ENCODE results near the gene SERPINF2.
"Not testable (repeated sequence)": the region's sequence is repeated elsewhere in the genome, so short reads cannot be mapped to it uniquely, and the experiment has no call there.

The SERPINF2 gene

DNA sequence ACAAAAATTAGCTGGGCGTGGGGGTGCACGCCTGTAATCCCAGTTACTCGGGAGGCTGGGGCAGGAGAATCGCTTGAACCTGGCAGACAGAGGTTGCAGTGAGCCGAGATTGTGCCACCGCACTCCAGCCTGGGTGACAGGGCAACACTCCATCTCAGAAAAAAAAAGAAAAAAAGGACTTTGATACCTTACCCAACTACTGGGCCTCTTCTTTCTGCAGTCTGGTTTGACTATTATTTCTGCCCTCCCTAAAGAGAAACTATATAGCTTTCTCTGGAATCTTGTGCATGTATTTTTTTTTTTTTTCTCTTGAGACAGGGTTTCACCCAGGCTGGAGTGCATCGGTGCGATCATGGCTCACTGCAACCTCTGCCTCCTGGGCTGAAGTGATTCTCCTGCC, 55.2 kb downstream of the SERPINF2 start:
- TF ChIP-seq ZNF664 (tag by site-specific recombination; IDR thresholded peaks at IDR 0.05) = 0 out of 2 replicates have a peak, but pooled peaks have one; percentile 41
- H3K36me3 ChIP-seq (ENCODE audit: control insufficient read depth in 2 of 2, insufficient read depth in 1 of 2, low read length in 2 of 2) = peaks cover 29 to 48% of the 10 kb centered on the region in 2 experiments
- H3K4me3 ChIP-seq (ENCODE audit: low read depth, low read length); H3K4me1 ChIP-seq (ENCODE audit: control insufficient read depth, insufficient read depth, low read length); H3K9me3 ChIP-seq (ENCODE audit: control insufficient read depth, insufficient read depth, low read depth, low read length); H3K27ac ChIP-seq (ENCODE audit: extremely low read depth, low read depth, low read length): not testable (repeated sequence)
- ChIA-PET CTCF (interaction anchor here (0.7 to 1.1 kb wide), 2 partner anchors 13 to 15 kb away, joined by 5 read pairs; no protein-coding TSS in a partner anchor), POLR2A (interaction anchor here (0.8 to 1.1 kb wide), 2 partner anchors 31 to 36 kb away, joined by 3 read pairs; partner anchors contain the start of gene SERPINF1)

GRCh38 chr17:1800240-1800639, 57.6 kb downstream of the SERPINF2 start:
- CTCF ChIA-PET = interaction anchor here (0.8 to 1.6 kb wide), 4 partner anchors 17 to 87 kb away, joined by 3 to 4 read pairs (median 3); no protein-coding TSS in a partner anchor
- H3K27ac ChIP-seq (ENCODE audit: extremely low read depth, low read depth, low read length) = no peak overlapping the region
- H3K9me3 ChIP-seq (ENCODE audit: control insufficient read depth, insufficient read depth, low read depth, low read length) = no peaks in the 10 kb centered on the region
- no peak overlapping the region for H3K4me3 ChIP-seq (ENCODE audit: low read depth, low read length)
- H3K4me1 ChIP-seq (ENCODE audit: control insufficient read depth, insufficient read depth, low read length) = no peaks in the 10 kb centered on the region
- POLR2A ChIA-PET = interaction anchor here (1.4 kb wide), 1 partner anchor 9 kb away, joined by 5 read pairs; no protein-coding TSS in a partner anchor
- peaks cover 33 to 65% of the 10 kb centered on the region in 2 experiments for H3K36me3 ChIP-seq (ENCODE audit: control insufficient read depth in 2 of 2, insufficient read depth in 1 of 2, low read length in 2 of 2)
- TF ChIP-seq ZIC2 (tag by site-specific recombination; IDR thresholded peaks at IDR 0.05) (no peak), ZNF311 (tag by site-specific recombination; IDR thresholded peaks at IDR 0.05; ENCODE audit: borderline replicate concordance) (no peak), ZFP41 (tag by site-specific recombination; IDR thresholded peaks at IDR 0.05; ENCODE audit: borderline replicate concordance) (no peak), ZFP37 (tag by site-specific recombination; IDR thresholded peaks at IDR 0.05) (no peak), ZNF843 (tag by site-specific recombination; IDR thresholded peaks at IDR 0.05) (no peak), ZNF48 (tag by site-specific recombination; IDR thresholded peaks at IDR 0.05) (no peak), WT1 (tag by site-specific recombination; IDR thresholded peaks at IDR 0.05) (no peak)
- TF ChIP-seq, protein P1, sequence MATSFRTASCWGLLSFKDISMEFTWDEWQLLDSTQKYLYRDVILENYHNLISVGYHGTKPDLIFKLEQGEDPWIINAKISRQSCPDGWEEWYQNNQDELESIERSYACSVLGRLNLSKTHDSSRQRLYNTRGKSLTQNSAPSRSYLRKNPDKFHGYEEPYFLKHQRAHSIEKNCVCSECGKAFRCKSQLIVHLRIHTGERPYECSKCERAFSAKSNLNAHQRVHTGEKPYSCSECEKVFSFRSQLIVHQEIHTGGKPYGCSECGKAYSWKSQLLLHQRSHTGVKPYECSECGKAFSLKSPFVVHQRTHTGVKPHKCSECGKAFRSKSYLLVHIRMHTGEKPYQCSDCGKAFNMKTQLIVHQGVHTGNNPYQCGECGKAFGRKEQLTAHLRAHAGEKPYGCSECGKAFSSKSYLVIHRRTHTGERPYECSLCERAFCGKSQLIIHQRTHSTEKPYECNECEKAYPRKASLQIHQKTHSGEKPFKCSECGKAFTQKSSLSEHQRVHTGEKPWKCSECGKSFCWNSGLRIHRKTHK (tag by site-specific recombination; IDR thresholded peaks at IDR 0.05) = no peak

- no peaks in the 10 kb centered on the region for H3K9me3 ChIP-seq (ENCODE audit: control insufficient read depth, insufficient read depth, low read depth, low read length)
- no peak overlapping the region for H3K27ac ChIP-seq (ENCODE audit: extremely low read depth, low read depth, low read length)
- ChIA-PET CTCF (interaction anchor here (1.3 to 1.6 kb wide), 3 partner anchors 17 to 87 kb away, joined by 3 to 4 read pairs (median 3); no protein-coding TSS in a partner anchor), POLR2A (no interaction called here)
- no peak for TF ChIP-seq OVOL3 (tag by site-specific recombination; IDR thresholded peaks at IDR 0.05)
- TF ChIP-seq BCL11B (tag by site-specific recombination; IDR thresholded peaks at IDR 0.05; ENCODE audit: low read depth) = no peak
- no peak for TF ChIP-seq EGR2 (tag by site-specific recombination; IDR thresholded peaks at IDR 0.05; ENCODE audit: low read depth)
- H3K36me3 ChIP-seq (ENCODE audit: control insufficient read depth in 2 of 2, insufficient read depth in 1 of 2, low read length in 2 of 2) = peaks cover 33 to 67% of the 10 kb centered on the region in 2 experiments
- H3K4me1 ChIP-seq (ENCODE audit: control insufficient read depth, insufficient read depth, low read length) = no peaks in the 10 kb centered on the region
- H3K4me3 ChIP-seq (ENCODE audit: low read depth, low read length) = no peak overlapping the region
Observed at GRCh38 chr17:1800712-1801111, 58.0 kb downstream of the SERPINF2 start.

- Histone ChIP-seq H3K4me3 (ENCODE audit: low read depth, low read length) (no peak overlapping the region), H3K9me3 (ENCODE audit: control insufficient read depth, insufficient read depth, low read depth, low read length) (no peaks in the 10 kb centered on the region), H3K27ac (ENCODE audit: extremely low read depth, low read depth, low read length) (no peak overlapping the region), H3K36me3 (ENCODE audit: control insufficient read depth in 2 of 2, insufficient read depth in 1 of 2, low read length in 2 of 2) (peaks cover 37 to 76% of the 10 kb centered on the region in 2 experiments), H3K4me1 (ENCODE audit: control insufficient read depth, insufficient read depth, low read length) (no peaks in the 10 kb centered on the region)
- TF ChIP-seq ZNF280C (tag by site-specific recombination; IDR thresholded peaks at IDR 0.05) (no peak), ZBTB6 (tag by site-specific recombination; IDR thresholded peaks at IDR 0.05) (no peak), KLF10 (tag by site-specific recombination; IDR thresholded peaks at IDR 0.05) (no peak), SETDB1 (IDR thresholded peaks at IDR 0.05; ENCODE audit: insufficient read length, low read length) (no peak), ZNF624 (tag by site-specific recombination; IDR thresholded peaks at IDR 0.05) (no peak), ZNF677 (tag by site-specific recombination; IDR thresholded peaks at IDR 0.05) (no peak), PRDM1 (tag by site-specific recombination; IDR thresholded peaks at IDR 0.05) (no peak), ZNF114 (tag by site-specific recombination; IDR thresholded peaks at IDR 0.05) (no peak)
- TF ChIP-seq, protein P2, sequence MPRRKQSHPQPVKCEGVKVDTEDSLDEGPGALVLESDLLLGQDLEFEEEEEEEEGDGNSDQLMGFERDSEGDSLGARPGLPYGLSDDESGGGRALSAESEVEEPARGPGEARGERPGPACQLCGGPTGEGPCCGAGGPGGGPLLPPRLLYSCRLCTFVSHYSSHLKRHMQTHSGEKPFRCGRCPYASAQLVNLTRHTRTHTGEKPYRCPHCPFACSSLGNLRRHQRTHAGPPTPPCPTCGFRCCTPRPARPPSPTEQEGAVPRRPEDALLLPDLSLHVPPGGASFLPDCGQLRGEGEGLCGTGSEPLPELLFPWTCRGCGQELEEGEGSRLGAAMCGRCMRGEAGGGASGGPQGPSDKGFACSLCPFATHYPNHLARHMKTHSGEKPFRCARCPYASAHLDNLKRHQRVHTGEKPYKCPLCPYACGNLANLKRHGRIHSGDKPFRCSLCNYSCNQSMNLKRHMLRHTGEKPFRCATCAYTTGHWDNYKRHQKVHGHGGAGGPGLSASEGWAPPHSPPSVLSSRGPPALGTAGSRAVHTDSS (tag by site-specific recombination; IDR thresholded peaks at IDR 0.05) = no peak
- POLR2A ChIA-PET = no interaction called here
- CTCF ChIA-PET = interaction anchor here (0.7 to 1.5 kb wide), 2 partner anchors 19 to 73 kb away, joined by 3 to 7 read pairs; no protein-coding TSS in a partner anchor
Observed at GRCh38 chr17:1802429-1802828, 59.8 kb downstream of the SERPINF2 start.
